ENCODE results near the gene CHTOP.

- TF ChIP-seq, protein P1, sequence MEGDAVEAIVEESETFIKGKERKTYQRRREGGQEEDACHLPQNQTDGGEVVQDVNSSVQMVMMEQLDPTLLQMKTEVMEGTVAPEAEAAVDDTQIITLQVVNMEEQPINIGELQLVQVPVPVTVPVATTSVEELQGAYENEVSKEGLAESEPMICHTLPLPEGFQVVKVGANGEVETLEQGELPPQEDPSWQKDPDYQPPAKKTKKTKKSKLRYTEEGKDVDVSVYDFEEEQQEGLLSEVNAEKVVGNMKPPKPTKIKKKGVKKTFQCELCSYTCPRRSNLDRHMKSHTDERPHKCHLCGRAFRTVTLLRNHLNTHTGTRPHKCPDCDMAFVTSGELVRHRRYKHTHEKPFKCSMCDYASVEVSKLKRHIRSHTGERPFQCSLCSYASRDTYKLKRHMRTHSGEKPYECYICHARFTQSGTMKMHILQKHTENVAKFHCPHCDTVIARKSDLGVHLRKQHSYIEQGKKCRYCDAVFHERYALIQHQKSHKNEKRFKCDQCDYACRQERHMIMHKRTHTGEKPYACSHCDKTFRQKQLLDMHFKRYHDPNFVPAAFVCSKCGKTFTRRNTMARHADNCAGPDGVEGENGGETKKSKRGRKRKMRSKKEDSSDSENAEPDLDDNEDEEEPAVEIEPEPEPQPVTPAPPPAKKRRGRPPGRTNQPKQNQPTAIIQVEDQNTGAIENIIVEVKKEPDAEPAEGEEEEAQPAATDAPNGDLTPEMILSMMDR (IDR thresholded peaks at IDR 0.05), result no peak
- TF ChIP-seq POLR2A (IDR thresholded peaks at IDR 0.05), result no peak
These were observed 29.3 kb downstream of the CHTOP start for GRCh38 chr1:153663211-153663610.
